Left lobe of liver (tissue), 2 donors: Measurements from ENCODE around the gene PSMB8. TPM values are rescaled to one million over a fixed set of nuclear protein-coding genes. Genes with fewer than 3 reads are reported as not detected.
A peak's percentile ranks its signal among the peaks of the same experiment; 100 is the strongest.
"Not testable (repeated sequence)": the region's sequence is repeated elsewhere in the genome, so short reads cannot be mapped to it uniquely, and the experiment has no call there.

Source experiments
- ATAC-seq: fragments of 200-7000 bp; cut with Tn5 transposase; one replicate; pipeline ENCODE4 v1.9.1; 2020; ENCODE audit warnings: mild to moderate bottlenecking, moderate library complexity
- DNase-seq: peaks from one replicate; pipeline ENCODE4 v3.0.0-alpha.2; 2020; ENCODE audit warnings: low spot score
- total RNA-seq: library from RNA; stranded (reverse); gene quantifications from one replicate; pipeline ENCODE4 v1.2.1, GENCODE V29; 2021
- donor health status: DM: no; HTN: no; CAD: no; lungs with moderate emphysema.
- donor health status: DM: no; HTN: yes; CAD: no.

The PSMB8 gene
- total RNA-seq, 1 donor from 2014 or later, result 41.1 TPM

DNA sequence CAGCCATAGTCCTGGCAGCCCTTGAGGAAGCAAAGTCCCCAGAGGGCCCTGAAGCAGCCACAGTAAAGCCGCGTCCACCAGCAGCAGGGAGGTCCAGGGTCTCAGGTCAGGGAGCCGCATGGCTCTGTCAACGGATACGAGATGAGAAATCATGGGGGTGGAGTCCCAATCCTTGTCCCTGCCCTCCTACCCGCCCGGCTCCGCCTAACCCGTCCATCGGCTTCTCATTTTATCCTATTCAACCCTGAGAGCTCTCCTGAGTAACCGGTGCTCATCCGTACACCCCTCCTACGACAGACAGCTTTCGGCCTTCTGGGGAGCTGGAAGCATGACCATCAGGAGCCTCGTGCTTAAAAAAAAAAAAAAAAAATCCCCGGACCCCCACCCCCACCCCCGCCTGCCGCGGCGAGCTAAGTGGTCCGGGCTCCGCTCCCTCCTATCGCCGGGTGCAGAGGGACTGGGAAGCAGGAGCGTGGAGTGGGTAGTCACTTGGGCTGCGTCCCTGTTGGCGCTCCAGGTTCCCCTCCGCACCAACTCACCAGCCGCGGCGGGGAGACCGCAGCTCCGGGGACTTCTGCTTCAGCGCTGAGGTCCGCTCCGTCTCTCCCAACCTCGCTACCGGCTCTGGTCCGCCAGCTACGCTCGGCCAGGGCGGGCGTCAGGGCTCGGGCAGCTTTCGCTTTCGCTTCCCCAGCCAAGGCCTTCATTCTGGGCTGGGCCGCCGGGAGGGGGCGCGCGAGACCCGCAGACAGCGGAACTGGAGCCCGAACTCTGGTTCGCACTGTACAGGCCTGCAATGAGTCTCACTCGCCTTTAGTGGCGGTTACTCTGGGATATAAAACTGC, 5.5 kb downstream of the PSMB8 start, which contains the start of gene TAP2:
TAP2 (minus strand) TSS at position 626 of the 845 bp plus-strand sequence; CDS start at position 120, 506 bp downstream.
- peak; percentile 97 for DNase-seq
- ATAC-seq, result peak; percentile 96

DNA sequence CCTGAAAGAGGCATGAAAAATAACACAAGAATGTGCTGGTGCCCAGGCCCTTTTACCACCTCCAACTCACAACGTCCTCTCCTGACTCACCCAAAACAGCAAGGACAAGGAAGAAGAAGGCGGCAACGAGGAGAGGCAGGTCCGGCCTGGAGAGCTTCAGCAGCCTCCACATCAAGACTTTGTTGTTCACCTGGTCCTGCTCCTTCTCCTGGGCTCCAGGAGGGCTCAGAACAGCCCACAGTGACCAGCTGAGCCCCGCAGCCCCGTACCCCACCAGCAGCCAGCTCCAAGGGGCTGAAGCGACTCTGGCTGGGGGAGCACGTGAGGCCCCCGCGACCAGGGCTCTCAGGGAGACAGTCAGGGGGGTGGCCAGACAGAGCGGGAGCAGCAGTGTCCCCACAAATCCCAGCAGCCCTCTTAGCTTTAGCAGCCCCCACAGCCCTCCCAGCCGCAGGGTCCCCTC, 6.2 kb downstream of the PSMB8 start:
- ATAC-seq, result no peak
- DNase-seq, result no peak

DNA sequence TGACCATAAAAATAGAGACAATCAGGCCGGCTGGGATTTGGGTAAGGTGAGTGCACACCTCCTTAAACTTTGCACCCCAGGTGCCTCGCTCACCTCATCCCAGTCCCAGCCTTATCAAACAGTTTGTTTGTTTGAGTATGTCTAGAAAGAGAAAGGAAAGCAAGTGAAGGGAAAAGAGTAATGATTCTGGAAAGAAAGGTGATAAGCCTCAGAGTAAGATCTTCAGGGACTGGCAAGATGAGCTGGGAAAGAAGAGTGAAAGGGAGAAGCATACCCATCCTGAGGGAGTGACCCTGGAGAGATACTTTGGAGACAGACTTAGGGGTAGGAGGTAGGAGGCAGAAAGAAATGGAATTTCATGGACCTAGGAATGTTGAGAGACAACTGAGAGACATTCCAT, 7.0 kb downstream of the PSMB8 start:
- DNase-seq (no peak), ATAC-seq (no peak)

DNA sequence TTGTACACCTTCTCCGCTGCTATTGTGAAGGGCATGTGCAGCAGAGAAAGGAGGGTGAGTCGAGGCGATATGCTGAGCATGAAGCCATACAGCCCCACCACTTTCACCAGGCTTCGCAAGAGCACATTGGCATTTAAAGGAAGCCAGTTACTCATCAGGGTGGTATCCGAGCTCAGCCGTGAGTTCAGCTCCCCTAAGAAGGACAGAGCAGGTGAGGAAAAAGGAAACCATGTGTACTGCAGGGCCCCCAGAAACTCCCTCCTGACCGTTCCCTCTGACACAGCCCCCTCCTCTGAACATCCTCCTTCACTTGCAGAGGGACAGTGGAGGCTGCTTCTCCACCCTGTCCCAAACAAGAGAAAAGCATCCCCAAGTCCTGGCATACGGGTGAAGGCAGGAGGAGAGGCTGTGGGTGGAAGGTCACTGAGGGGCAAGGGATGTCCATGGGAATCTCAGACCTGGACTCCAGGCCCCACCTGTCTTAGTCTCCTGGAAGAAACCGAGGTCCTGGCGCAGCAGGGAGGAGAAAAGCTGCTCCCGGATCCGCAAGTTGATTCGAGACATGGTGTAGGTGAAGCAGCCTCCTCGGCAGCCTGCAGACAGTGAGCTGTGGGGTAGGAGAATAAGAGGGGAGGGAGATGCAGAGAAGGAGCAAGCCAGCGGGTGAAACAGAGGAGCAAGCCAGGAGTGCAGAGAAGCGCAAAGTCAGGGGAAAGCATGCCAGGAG, 8.5 kb downstream of the PSMB8 start:
- DNase-seq (no peak), ATAC-seq (no peak)

DNA sequence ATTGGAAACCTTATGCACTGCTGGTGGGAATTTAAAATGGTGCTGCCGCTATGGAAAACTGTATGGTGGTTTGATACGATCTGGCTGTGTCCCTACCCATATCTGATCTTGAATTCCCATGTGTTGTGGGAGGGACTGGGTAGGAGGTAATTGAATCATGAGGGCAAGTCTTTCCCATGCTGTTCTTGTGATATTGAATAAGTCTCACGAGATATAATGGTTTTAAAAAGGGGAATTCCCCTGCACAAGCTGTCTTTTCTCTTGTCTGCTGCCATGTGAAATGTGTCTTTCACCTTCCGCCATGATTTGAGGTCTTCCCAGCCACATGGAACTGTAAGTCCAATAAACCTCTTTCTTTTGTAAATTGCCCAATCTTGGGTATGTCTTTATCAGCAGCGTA, 10.2 kb downstream of the PSMB8 start:
- ATAC-seq, result no peak
- no peak for DNase-seq

DNA sequence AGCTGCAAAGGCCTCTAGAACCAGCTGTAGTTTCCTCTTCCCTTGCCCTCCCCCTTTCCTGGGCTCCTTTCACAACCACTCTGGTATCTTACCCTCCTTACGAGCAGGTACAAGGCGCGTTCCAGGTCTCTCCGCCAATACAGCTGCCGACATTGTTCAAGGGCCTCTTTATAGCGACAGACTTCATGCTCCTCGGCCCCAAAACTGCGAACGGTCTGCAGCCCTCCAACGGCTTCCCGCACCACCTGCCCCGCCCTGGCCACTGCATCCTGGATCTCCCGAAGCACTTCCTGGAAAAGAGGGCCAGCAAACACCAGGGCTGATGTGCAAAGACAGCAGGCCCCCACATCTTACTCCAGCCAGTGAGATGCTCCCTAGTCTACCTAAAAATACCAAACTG, 11.3 kb downstream of the PSMB8 start:
- DNase-seq (no peak), ATAC-seq (no peak)

DNA sequence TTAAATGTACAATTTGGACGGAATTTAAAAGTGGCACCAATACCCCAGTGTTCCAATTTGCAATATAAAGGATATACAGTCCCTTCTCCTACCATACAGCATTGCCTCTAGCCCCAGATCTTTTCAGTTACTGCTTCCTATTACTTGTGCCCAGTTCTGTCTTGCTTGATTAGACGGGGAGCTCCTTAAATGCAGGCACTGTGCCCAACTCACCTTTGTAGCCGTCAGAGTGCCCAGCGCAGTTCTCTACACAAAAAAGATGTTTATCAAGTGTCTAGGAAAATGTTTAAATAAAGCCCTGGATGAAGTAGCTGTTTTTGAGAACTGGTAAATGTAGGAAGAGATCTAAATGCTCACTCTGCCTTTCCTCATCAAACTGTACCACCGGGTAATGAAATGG, 12.9 kb downstream of the PSMB8 start:
- no peak for ATAC-seq
- DNase-seq, result no peak

DNA sequence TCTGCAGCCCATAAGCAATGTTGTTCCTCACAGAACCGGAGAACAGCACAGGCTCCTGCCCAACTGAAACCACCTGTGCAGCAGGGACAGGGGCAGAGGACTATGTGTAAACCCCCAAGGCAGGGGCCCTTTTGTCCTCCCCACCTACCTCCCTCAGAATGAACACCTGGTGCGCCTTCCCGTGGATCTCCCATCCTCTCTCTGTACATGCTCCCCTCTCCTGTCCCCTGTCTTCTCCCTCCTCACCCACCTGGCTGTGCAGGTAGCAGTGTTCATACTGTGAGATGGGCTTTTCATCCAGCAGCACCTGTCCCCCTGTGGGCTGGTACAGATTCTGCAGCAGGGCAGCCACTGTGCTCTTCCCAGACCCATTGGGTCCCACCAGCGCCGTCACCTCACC, 13.8 kb downstream of the PSMB8 start:
- DNase-seq (no peak), ATAC-seq (no peak)

DNA sequence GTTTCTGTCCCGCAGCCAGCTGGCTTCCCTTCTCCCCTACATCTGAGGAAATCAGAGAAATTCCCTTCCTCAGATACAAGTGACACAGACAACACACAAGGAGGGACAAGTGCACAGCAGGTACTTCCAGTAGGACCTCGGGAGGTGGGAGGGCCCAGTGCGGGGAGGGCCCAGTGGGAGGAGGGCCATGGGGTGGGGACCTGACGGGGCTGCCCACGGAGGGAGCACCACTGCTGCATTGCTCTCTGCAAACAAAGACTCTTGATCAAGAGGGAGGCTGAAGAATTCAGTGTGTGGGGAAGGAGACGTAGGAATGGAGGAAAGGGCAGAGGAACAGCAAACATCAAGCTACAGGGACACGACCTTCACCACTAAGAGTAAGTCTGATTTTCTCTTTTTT, 14.4 kb downstream of the PSMB8 start:
- DNase-seq (no peak), ATAC-seq (no peak)

DNA sequence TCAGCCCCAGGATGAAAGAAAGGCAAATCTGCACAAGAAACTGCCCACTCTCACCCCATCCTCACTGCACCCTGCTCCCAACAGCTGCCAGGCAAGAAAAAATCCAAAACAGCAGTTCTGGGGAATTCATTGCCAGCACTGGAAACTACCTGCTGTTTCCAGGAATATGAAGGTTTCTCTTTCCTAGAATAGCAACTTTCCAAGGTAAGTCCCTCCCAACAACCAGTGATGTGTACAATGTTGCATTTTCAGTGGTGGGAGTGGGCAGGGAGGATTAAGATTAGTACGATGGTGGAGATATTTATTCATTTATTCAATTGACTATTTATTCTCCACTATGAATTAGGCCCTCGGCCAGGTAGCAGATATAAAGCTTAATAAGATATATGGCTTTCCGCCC, 16.8 kb downstream of the PSMB8 start:
- no peak for ATAC-seq
- no peak for DNase-seq

DNA sequence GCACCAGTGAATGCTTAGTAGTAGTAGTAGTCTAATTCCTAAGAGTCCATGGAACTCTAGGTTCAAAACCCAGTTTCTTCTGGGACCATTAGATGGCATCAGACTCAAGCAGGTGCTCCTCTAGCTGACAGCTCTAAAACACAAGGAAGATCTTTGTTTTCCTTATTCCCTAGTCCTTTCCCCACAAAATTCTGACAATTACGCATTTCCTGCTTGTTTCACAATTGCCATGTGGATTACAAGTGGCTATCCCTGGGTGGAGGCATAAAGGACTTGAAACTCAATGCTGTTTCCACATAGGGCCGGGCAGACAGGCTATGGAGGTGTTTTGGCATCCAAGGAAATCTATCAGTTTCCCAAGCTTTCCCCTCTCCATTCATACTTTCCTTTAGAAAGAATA, 17.9 kb downstream of the PSMB8 start:
- ATAC-seq, result peak; percentile 88
- no peak for DNase-seq

DNA sequence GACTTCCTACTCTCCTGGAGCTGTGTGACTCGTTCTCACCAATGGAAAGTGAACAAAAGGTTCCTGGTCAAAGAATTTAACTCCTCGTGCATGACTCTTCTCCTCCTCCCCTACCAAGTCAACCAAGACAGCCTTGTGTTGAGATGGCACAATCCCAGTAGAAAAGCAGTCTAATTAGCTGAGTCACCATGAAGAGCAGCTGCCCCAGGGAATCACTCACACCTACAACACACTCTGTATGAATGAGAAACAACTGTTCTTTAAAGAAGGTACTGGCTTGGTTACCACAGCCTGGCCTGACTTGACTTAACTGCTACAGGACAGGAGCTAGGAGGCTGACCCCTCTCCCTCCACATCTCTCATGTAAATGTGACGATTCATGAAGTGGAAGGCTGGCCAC, 24.1 kb downstream of the PSMB8 start:
- ATAC-seq (no peak), DNase-seq (no peak)

DNA sequence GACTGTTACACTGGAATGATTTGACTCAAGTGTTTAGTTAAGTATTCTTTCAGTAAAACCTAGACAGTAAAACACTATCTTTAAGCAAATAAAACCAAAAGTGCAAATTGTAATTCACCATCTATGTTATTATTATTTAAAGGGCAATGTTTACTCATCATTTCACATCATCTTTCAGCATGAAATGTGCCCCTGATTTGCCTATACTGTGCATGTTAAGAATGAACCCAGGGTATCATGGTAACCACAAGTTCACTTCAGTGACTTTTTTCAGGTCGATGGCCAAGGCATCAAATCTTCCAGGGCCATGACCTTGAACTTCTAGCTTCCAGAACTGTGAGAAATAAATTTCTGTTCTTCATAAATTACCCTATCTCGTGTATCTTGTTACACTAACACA, 25.0 kb downstream of the PSMB8 start:
- no peak for ATAC-seq

DNA sequence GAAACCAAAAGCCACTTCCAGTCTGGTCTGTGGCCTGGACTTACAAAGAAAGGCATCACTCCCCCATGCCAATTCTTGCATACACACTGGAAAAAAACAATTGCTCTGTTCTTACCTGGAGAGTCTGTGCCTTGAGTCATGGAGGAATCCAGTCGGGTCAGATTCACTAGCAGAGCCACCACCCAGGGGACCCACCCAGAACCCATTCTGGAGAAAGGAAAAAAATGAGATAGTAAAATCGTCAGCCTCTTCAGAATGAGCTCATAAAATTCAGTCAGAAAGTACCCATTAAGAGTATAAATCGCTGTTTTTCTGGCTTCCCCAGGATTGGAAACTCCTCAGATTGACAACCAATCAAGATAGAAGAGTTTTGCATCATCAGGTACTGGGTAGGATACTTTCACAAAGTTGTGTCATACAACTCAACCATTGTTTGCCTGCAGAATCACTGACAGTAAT, 27.1 kb downstream of the PSMB8 start, which contains the start of gene HLA-DOB:
HLA-DOB (minus strand) TSS at position 257 of the 459 bp plus-strand sequence; CDS start at position 206, 51 bp downstream.
- DNase-seq (no peak), ATAC-seq (peak; percentile 63)

More for the DNA sequence above, 25.0 kb downstream of the PSMB8 start:
- DNase-seq, result no peak

DNA sequence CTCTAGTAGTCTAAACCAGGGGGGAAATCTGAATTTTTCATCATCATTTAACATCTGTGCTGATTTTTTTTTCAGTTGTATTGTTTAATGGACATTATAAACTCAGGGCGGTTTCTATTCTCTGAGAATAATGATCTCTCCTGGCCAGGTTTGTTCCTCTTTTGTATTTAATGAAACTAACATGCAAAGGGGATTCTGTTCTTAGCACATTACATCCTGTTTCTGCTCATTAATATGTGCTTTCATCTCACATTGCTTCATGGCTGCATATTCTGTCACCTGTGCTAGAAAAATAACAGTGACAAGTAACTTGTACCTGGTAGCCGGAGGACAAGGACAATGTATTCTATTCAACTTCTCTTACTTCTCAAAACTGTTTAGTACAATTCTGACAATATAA, 27.9 kb downstream of the PSMB8 start:
- DNase-seq (no peak), ATAC-seq (no peak)

DNA sequence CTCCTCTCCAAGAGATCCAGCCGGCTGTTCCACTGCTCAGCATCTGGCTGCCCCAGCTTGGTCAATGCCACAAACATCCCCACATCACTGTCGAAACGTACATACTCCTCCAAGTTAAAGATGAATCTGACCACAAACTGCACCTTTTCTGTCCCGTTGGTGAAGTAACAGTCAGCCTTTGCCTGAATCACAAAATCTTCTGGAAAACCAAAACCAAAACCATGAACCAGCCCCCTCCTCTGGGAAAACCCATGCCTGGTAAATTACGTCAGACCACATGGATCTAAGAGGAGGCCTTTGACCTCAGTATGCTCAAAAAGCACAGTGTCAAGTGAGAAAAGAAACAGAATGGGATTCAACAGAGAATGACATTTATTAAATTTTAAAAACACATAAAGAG, 28.7 kb downstream of the PSMB8 start:
- DNase-seq (no peak), ATAC-seq (no peak)

DNA sequence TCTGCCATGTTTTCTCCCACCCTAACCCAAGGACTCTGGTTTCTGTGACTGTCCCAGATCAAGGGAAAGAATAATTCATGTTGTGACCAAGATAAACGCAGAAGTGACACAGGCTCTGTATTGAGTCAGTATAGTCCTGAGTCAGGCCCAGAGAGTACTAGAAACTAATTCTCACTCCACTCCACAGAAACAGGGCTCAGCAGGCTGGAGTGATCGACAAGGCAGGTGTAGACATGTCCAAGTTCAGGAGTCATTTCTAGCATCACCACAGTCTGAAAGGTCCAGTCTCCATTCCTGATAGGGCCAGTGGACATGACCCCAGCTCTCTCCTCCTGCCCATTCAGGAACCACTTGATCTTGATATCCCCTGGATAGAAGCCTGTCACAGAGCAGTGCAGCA, 29.7 kb downstream of the PSMB8 start:
- ATAC-seq, result no peak
- DNase-seq, result no peak

DNA sequence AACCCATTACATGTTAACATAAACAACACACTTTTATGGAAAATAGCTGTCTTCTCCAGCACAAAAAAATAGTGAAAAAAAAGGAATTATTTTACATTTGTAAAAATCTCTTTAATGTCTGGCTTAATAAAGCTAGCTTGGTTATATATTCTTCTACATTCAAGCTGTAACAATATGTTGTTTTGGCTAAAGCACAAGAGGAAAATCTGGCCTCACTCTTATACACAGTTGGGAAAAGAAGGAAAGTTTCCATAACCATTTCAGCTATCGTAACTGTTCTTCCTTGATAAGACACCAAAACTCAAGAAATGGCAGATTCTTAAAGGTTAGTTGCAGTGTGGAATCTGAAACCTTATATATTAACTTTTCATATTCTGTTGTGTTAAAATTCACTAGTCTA, 34.7 kb downstream of the PSMB8 start:
- ATAC-seq, result no peak

DNA sequence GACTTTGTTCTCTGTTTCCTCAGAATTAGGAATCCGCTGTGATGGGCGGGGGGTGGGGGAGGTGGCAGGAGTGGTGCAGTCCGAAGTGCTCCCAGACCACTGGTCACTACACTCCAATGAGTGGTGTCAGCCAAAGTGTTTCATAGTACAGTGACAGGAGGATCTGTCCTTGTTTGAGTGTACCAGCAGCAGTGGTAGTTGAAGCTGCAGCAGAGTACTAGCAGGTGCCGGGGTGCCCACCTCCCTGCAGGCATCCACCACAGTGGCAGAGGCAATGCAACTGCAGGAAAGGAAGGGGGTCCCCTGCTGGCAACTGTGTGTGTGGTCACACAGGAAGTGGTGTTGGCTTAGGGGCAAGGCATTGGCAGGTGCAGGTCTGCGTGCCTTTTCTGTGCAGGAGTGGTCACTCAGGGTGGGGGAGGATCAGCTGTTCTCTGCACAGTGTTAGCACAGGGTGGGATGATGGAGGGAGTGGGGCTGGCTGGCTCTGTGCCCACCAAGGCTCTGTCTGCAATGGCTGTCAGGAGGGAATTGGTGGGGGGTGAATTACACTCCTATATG, 36.7 kb downstream of the PSMB8 start:
- DNase-seq (no peak), ATAC-seq (no peak)

More for the DNA sequence above, 34.7 kb downstream of the PSMB8 start:
- DNase-seq, result no peak

DNA sequence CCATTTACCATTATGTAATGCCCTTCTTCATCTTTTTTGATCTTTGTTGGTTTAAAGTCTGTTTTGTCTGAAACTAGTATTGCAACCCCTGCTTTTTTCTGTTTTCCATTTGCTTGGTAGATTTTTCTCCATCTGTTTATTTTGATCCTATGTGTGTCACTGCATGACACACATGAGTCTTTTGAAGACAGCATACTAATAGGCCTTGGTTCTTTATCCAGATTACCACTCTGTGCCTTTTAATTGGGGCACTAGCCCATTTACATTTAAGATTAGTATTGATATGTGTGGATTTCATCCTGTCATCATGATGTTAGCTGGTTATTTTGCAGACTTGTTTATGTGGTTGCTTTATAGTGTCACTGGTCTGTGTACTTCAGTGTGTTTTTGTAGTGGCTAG, 38.4 kb downstream of the PSMB8 start:
- not testable (repeated sequence) for ATAC-seq, DNase-seq

DNA sequence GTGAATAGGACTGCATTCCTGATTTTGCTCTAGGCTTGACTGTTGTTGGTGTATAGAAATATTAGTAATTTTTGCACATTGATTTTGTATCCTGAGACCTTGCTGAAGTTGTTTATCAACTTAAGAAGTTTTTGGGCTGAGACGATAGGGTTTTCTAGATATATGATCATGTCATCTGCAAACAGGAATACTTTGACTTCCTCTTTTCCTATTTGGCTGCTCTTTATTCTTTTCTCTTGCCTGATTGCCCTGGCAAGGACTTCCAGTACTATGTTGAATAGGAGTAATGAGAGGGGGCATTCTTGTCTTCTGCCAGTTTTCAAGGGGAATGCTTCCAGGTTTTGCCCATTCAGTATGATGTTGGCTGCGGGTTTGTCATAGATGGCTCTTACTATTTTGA, 40.4 kb downstream of the PSMB8 start:
- DNase-seq, result no peak
- ATAC-seq, result no peak

DNA sequence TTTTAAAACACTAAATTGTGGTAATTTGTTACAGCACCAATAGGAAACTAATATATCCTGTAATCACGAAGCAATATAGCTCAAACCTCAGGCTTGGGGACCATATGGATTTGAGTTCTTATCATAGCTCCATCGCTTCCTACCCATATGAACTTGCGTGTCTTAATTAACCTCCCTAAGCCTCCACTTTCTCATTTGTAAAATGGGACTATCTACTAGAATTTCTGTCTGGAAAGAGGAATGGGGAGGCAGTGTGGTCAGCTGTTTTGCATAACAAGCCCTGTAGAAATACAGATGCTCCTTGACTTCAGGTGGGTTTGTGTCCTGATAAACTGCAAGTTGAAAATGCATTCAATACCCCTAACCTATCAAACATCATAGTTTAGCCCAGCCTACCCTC, 44.1 kb downstream of the PSMB8 start:
- ATAC-seq, result no peak
- no peak for DNase-seq
